HL-60 (cell line): ENCODE results near the gene COLEC12.

Experiments used
- CTCF ChIP-seq: IDR thresholded peaks from one replicate; pipeline ENCODE4 v1.5.1; 2011; ENCODE audit warnings: low read length, control low read depth, inconsistent platforms; ENCODE audit not compliant: insufficient read depth
- GABPA ChIP-seq: IDR thresholded peaks from 2 replicates; pipeline ENCODE4 v1.6.1; 2012; ENCODE audit warnings: low read depth
- POLR2AphosphoS5 ChIP-seq: IDR thresholded peaks from 2 replicates; pipeline ENCODE4 v1.6.1; 2012; ENCODE audit warnings: low read depth
- REST ChIP-seq: IDR thresholded peaks from 2 replicates; pipeline ENCODE4 v1.6.1; 2012; ENCODE audit warnings: low read depth; ENCODE audit not compliant: insufficient replicate concordance

GRCh38 chr18:323253-323622, 177.3 kb downstream of the COLEC12 start:
- TF ChIP-seq CTCF, result no peak
- no peak for TF ChIP-seq POLR2AphosphoS5
- no peak for TF ChIP-seq REST
- TF ChIP-seq GABPA, result no peak
